HG03565 (cell line): ENCODE measurements around the gene OTUD5.

Experiments used
- ATAC-seq: cut with Tn5 transposase; IDR thresholded peaks from one replicate; pipeline ENCODE4 v1.9.1; 2021; ENCODE audit warnings: mild to moderate bottlenecking, moderate library complexity; ENCODE audit not compliant: unreplicated experiment

OTUD5 gene

DNA sequence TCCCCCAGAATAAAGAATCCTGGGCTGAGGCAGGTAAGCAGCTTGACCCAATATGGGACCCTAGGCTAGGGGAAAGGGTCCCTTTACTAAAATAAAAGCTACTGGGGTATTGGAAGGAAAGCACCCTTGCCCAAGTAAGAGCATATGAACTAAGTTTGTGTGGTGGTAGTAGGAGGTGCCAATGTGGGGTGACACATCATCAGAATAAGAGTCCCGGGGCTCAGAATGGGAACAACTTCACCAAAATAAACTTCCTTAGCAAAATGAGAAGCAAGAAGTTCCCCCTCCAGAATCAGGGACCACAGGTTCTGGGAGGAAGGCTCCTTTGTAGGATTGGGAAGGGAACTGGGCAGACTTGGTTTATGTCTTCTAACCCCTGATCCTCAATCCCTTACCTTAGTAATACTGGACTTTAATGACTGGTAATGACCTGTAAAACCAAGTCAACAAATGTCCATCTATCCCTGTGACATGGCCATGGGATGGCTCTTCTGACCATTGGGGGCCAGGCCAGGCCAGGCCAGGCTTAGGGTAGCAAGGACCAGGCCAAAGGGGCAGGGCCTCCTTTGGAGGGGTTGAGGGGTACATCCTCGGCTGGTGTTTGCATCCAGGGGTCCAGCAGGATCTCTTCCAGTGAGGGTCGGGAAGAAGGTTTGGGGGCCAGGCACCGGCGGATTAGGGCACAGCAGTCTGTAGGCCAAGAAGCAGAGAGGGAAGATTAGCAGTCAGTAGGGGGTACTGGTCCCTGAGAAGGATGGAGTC lies 43.6 kb downstream of the OTUD5 start:
- no peak for ATAC-seq

DNA sequence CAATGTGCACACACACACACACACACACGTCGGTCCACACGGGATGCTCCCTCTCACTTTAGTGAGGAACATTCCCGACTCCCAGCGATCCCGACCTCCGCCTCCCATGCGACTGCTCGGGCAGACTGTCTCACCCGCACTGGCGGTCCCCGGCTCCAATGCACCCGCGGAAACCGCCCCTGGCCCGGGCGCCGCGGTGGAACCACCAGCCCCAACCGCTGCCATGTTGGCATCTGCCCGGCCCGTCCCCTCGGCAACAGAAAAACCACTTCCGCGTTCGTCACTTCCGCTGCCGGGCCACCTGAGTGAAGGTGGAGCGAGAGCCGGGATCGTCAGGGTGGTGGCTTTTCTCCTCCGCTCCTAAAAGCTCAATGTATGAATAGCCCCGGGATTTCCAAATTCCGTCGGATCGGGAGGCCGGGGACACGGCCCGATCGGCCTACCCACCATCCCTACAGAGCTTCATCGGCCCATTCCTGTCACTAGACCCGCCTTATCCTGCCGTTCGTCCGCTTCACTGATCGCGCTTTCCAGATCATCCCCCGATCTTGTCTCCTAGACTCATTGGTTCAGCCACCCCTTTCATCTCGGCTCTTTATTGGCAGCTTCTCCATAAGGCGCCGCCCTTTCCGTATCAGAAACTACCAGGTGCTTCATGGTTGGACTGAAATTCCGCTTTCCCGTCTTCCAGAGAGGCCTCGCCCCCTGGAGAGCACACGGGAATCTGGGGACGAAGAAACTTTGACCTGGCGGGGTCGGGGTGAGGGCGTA lies 45.8 kb downstream of the OTUD5 start, which contains the start of gene SLC35A2:
TSS of gene SLC35A2 (minus strand) at position 235 of the 771 bp plus-strand sequence. CDS start at position 225, 10 bp downstream.
- peak; percentile 37 for ATAC-seq

DNA sequence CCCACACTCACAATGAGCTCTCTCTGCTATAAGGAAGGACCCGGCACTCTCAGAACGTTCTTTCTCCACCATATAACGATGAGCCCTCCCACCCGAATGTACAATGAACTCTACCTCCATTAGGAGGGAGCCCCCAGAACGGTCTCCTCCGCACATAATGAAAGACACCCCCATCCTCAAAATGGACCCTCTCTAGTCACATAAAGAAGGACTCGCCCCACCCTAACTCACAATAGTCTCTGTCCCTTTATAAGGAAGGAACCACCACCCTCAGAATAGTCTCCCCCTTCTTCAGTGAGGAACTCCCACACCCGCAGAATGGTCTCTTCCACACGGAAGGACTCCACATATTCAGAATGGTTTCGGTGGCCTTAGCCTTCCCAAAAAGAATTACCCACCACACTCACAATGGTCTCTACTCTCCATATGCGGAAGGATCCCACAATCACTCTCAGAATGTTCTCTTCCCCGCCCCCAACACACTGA lies 46.4 kb downstream of the OTUD5 start:
- no peak for ATAC-seq

DNA sequence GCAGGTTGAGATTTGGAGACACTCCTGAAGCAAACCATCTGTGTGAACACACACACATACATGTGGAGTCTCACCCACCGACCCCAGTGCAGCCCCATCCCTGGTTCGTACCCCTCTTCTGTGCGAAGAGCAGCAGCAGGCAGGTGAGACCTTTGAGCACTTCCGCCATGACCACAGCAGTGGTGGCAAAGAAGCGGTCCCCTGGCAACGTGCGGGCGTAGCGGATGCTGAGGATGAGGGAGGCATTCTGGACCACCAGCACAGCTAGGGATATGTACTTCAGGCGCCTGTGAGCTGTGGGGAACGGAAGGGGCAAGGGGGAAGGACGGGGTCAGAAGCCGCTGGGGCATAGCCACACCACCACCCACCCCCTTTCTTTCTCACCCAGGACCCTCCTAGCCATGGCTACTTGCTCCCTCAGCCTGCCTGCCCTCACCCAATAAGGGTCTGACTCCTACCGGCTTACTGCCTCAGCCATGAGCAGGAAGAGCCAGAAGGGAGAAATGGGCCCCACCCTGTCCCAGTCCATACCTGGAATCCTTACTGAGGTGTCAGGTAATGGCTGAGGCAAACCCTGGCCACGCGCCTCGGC lies 47.6 kb downstream of the OTUD5 start:
- no peak for ATAC-seq

DNA sequence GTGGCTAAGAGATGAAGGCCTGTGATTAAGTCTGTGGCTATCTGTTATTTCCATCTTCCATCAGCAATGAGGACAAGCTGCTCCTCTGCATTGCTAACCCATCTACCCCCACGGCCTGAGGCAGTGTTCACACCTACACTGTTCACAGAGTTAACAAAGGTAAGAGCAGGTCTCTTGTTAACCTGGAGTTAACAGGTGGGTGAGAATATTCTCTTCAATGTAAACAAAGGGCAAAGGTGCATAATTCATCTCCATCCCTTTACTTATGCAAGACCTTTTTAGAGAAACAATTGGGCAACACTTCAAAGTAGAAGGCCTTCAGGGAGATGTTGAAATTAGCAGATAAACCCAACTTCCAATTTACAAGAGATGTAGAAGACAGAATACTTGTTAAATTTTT lies 48.8 kb downstream of the OTUD5 start:
- ATAC-seq, result no peak

DNA sequence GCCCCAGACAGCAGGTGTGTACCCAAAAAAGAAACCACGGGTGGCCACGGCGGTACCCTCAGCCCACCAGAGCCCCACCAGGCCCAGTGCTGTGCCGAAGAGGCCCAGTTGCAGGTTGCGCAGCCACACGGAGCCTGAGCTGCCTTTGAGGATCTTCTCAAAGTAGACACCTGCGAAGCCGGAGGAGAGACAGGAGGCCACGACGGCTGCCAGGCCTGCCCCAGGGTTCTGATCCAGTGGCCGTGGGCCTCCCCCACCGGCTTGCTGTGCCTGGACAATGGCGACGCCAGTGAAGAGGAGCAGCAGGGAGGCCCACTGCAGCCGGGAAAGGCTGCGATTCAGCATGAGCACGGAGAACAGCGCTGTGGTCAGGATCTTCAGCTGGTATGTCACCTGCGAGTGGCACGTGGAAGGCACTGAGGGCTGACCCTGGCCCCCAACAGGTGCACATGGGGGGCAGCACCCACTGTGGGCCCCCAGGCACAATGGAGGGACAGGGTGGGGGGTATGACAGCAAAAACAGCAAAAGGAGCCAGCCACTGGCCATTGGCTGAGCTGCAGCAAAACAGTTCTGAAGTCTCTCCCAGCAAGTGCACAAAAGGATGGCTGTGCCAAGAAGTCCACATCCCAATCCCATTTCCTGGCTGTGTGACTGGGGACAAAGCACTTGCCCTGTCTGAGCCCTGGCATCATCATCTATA lies 52.2 kb downstream of the OTUD5 start:
- no peak for ATAC-seq

DNA sequence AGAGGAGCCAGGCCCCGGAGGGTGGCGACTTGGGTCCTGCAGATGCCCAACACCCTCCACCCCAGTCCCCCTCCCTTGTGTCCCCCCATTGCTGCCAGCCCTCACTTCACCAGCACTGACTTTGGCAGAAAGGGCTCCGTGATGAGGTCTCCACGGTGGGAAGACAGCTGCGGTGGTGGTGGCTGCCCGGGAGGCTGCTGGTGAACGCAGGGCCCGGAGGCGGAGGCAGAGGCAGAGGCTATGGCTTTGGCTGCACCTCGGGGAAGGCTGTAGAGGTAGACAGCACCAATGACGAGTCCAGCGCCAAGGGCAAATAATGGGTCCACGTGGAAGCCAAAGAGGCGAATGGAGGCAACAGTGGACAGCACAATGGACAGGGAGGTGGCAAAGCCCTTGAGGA lies 52.8 kb downstream of the OTUD5 start:
- no peak for ATAC-seq

DNA sequence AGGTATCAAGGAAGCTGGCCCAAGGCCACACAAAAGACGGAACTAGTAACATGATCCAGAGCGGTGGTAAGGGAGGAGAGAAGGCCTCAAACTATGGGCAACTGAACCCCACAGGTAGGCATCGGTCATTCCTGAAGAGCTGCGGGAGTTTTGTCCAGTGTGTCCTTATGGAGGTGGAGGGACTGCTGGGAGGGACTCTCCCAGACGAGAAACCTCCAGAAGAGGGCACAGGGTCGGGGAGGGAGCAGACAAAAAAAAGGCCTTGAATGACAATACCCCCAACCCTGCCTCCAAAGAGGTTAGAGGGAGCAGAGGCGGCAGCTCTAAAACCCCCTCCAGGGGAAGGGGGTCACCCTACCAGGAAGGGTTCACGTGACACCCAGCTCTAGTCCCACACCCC lies 53.2 kb downstream of the OTUD5 start:
- no peak for ATAC-seq

DNA sequence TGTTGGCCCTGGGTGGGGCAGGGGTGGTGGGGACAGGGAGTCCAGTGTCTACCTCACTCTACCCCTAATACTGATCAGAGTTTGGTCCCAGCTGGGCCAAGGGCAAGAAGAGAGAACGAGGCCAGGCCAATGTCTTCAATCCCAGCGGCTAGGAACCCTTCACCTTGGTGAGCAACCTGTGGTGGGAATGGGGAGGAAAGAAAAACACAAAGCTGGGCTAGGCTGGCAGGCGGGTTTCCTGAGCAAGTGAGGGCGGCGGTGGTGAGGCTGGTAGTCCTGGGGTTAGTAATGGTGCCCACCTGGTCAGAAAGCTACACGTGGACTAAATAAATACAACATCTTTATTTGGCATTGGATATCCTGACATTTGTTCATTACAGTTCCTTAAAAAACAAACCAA lies 54.1 kb downstream of the OTUD5 start:
- ATAC-seq, result no peak

DNA sequence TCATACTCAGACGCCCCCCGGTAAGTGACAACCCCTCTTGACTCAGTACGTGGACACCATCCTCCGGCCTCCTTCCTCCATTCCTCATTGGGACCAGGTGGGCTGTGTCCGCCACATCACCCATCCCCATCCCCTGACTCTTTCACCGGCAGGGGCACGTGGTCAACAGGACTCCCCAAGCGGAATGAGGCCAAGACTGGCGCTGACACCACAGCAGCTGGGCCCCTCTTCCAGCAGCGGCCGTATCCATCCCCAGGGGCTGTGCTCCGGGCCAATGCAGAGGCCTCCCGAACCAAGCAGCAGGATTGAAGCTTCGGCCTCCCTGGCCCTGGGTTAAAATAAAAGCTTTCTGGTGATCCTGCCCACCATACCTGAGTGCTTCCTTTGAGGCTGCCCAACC lies 54.6 kb downstream of the OTUD5 start:
- ATAC-seq, result no peak

DNA sequence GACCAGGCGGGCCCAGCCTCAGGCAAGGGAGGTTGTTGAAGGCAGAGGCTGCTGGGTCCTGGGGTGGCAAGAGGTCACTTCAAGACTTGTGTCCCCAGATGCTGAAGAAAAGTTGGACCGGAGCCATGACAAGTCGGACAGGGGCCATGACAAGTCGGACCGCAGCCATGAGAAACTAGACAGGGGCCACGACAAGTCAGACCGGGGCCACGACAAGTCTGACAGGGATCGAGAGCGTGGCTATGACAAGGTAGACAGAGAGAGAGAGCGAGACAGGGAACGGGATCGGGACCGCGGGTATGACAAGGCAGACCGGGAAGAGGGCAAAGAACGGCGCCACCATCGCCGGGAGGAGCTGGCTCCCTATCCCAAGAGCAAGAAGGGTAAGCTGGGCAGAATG lies 55.3 kb downstream of the OTUD5 start:
- ATAC-seq, result no peak

DNA sequence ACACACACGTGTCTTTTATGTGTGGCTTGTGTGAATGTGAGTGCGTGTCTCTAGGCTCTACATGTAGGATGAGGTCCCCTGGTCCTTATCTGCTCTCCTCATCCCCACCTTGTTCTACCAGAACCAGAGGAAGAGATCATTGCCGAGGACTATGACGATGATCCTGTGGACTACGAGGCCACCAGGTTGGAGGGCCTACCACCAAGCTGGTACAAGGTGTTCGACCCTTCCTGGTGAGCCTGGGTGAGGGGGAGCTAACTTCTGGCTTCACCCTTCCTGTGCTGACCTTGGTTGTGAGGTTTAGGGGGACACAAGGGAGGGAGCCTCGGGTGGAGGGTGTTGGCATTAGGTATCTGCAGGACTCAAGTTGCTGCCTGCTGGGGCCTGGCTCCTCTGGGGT lies 56.3 kb downstream of the OTUD5 start:
- ATAC-seq, result no peak

DNA sequence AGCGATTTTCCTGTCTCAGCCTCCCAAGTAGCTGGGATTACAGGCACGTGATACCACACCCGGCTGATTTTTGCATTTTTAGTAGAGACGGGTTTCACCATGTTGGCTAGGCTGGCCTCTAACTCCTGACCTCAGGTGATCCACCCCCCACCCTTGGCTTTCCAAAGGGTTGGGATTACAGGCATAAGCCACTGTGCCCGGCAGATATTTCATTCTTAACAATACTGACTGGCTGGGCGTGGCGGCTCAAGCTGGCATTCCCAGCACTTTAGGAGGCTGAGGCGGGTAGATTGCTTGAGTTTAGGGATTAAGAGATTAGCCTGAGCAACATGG lies 58.4 kb downstream of the OTUD5 start:
- no peak for ATAC-seq

DNA sequence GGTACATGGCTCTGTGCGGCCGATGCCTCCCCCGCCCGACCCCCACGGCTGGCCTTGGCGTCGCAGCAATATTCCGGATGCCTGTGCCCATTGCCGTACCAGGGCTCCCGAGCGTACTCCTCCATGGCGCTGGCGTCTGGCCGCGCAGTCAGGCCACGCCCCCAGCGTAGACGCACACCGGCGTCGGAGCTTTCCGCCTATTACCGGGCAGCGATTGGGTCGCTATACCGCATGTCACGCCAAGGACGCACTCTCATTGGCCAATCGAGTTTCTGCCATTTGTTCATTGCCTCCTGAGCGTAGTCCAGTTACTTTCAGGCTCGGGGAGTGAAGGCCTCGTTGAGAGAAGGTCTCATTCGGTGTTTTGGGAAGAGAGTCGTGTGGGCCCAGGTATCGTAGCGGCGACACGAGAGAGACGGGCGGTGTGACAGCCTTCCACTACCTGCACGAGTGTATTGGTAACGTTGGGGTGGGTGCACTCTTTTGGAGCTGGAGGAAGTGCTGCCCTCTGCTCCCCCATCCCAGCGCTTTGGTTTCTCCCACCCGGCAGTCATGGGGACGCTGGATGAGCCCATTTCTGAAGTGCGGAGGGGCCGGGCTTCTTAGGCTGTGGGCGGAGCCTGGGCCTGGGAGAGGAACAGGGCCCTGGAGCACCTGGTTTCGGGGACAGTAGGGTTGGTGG lies 59.6 kb downstream of the OTUD5 start, which contains the start of the genes PQBP1 and TIMM17B:
TSS of gene PQBP1 (plus strand) at position 306 of the 682 bp plus-strand sequence. CDS start 580 bp downstream, outside the sequence.
TSS of gene TIMM17B (minus strand) at position 144 of the 682 bp plus-strand sequence. CDS start at position 125, 19 bp downstream.
- ATAC-seq, result peak; percentile 93

DNA sequence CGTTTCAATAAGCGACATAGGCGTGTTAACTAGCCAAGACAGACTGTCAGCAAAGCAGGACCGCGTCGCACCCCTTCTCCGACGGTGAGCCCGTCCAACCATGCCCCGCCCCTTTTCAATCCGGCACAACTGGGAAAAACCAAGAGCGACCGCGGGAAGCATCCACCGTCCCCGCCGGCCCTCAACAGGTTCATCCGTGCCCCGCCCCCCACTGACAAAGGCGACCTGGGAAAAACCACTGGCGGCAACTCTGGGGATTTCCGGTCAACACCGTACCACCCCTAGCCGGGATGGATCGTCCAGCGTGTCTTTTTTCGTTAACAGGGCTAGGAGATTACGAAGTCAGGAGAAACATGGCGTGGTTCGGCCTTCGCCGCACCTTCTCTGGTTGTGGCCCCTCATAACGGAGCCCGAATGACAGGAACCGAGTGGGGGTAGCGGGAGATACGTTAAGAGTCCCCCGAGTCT lies 60.2 kb downstream of the OTUD5 start:
- no peak for ATAC-seq

DNA sequence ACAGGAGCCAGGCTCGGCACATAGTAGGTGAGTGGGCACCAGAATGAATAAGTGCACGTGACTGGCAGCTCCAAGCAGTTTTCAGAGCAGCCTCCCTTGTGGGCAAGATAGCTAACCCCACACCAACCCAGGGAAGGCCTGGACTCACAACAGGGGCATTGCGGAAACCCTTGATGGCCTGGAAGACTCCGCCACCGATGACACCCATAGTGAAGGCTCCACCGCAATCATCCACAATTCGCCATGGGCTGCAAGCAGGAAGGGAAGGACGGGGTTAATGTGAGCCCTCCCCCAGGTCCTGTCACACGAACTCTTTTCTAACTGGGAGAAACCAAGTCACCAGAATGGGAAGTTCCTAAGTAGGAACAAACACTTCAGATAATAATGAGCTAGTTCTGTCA lies 60.8 kb downstream of the OTUD5 start:
- no peak for ATAC-seq

DNA sequence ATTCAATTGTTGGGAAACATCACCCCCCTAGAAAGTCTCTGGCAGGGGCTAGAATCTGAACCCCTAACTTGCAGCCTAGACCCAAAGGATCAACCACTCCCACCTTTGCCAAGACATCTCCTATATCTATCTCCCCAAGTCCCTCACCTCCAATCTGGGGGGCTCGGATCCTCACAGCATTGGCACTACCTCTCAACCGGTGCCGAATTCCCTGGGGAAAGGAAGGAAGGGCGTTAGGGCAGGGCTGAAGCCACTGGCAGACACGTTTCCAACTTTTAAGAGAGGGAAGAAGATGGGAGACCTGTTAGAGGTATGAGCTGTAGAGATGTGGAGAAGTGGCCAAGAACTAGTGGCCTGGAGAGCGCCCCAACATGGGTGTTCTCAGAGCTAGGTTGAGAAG lies 62.5 kb downstream of the OTUD5 start:
- ATAC-seq, result no peak

DNA sequence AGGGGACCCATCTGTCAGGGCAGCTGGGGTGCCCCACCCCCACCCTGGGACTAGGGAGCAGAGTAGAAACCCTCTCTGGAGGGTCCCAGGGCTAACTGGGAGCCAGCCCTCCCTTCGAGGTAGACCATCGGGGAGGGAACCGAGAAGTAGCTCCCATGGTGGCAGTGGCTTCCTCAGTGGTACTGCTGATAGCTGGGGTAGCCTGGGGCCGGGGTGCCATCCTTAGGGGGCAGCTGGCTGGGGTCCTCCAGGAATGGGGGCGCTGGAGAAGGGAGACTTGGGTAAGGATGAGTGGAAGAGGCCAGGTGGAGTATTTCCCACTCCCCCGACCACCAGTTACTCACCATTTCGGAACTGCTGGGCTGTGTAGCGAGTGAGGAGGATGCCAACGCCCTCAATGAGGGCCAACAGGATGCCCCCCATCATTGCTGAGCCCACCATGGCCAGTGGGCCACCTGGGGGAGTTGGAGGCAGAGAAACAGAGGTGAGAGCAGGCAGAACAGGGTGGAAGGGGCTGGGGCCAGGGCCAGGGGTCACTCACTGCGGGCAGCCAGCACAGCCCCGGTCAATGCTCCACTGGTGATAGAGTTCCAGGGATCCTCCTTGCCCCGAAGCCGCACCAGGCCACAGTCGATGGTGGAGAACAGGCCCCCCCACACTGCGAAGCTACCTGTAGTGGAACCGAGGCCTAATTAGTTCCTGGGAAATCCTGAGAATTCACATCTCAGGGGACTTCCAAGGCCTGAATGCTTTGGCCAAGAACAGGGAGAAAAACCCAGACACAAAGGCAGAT lies 63.7 kb downstream of the OTUD5 start:
- ATAC-seq, result no peak

DNA sequence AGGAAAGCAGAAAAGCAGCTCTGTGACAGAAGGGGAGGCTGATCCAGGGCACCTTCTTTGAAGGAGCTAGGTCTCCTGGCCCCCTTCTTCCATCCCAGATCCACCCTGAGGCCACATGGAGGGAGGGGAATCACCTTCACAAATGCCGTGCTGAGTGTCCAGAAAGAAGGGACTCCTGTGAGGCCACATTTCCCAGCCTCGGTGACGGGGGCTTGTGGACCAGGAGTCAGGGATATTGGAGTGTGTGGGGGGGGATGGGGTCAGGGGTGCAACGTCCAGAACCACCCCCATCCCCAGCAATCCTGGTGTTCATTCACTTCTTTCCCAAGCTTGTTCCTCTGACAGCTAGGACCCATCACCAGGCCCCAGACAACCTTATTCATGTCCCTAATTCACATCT lies 64.5 kb downstream of the OTUD5 start:
- ATAC-seq, result no peak
